ENCODE measurements around the gene OR2H2.

- TF ChIP-seq CTCF (IDR thresholded peaks at IDR 0.05) (no peak), POLR2A (IDR thresholded peaks at IDR 0.05) (no peak)
Observed at GRCh38 chr6:29608131-29608530, 23.2 kb downstream of the OR2H2 start.

Measured in Peyer's patch (tissue), 4 donors.